Endometrium (tissue), 2 donors: Measurements from ENCODE around the gene CENPS.
A peak's percentile ranks its signal among the peaks of the same experiment; 100 is the strongest.
"Not testable (repeated sequence)": the region's sequence is repeated elsewhere in the genome, so short reads cannot be mapped to it uniquely, and the experiment has no call there.

Experiments used
- FAIRE-seq: peaks from 2 replicates; lab custom pipeline; 2012; peaks lifted over from hg19 to GRCh38; lab: Jason Lieb, UNC
- donor health status: control.
- donor health status: control.

The CENPS gene

GRCh38 chr1:10451287-10451686 lies 21.1 kb downstream of the CENPS start:
- FAIRE-seq: peak; percentile 8

DNA sequence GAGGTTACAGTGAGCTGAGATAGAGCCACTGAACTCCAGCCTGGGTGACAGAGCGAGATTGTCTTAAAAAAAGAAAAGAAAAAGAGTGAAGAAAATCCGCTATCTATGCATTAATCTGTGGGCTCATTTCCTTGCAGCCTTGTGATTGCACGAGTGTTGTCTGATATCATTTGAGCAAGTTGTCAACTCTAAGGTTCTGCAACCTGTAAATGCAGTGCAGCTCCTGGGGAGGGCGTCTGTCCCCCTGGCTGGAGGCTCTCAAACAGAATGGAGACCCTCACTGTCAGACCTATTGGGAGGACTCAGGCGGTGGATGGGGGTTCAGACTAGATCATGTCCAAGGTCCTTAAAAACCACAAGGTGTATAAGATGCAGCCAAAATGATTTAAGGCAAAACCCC lies 25.8 kb downstream of the CENPS start:
- no peak for FAIRE-seq

GRCh38 chr1:10456661-10457060 lies 26.4 kb downstream of the CENPS start:
- no peak for FAIRE-seq

DNA sequence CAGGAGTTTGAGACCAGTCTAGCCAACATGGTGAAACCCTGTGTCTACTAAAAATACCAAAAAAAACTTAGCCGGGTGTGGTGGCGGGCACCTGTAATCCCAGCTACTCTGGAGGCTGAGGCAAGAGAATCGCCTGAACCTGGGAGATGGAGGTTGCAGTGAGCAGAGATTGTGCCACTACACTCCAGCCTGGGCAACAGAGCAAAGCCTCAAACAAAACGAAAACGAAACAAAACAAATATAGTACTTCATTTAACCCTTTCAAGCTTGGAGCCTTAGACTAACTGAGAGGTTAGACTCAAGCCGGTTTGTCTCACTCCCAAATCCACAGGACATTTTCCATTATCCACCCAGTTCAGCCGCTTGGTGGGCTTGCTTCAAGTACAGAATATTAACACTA lies 27.2 kb downstream of the CENPS start:
- not testable (repeated sequence) for FAIRE-seq

- FAIRE-seq: no peak
These were observed 27.6 kb downstream of the CENPS start for GRCh38 chr1:10457875-10458274.

- no peak for FAIRE-seq
These were observed 29.0 kb downstream of the CENPS start for GRCh38 chr1:10459184-10459583.

- no peak for FAIRE-seq
These were observed 36.8 kb downstream of the CENPS start for GRCh38 chr1:10467078-10467477.

DNA sequence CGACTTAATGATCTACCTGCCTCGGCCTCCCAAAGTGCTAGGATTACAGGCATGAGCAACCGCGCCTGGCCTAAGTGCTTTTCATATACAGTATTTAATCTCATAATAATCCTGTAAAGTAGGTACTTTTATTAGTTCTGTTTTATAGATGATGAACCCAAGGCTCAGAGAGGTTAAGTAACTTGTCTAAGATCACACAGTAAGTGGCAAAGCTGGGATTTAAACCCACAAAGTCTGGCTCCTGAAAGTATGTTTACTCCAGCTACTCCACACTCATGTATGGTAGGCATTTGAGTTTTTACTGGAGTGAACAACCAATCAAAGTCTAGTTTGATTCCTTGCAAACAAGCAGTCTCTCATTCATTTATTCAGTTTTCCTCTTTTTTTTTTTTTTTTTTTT lies 39.8 kb downstream of the CENPS start:
- no peak for FAIRE-seq

GRCh38 chr1:10471411-10472219 lies 41.4 kb downstream of the CENPS start:
- no peak for FAIRE-seq

- peak; percentile 46 for FAIRE-seq
These were observed 42.2 kb downstream of the CENPS start, which contains the start of gene DFFA for GRCh38 chr1:10472220-10473144. Gene DFFA (minus strand): TSS chr1:10472529. CDS start chr1:10472458, 71 bp downstream.

DNA sequence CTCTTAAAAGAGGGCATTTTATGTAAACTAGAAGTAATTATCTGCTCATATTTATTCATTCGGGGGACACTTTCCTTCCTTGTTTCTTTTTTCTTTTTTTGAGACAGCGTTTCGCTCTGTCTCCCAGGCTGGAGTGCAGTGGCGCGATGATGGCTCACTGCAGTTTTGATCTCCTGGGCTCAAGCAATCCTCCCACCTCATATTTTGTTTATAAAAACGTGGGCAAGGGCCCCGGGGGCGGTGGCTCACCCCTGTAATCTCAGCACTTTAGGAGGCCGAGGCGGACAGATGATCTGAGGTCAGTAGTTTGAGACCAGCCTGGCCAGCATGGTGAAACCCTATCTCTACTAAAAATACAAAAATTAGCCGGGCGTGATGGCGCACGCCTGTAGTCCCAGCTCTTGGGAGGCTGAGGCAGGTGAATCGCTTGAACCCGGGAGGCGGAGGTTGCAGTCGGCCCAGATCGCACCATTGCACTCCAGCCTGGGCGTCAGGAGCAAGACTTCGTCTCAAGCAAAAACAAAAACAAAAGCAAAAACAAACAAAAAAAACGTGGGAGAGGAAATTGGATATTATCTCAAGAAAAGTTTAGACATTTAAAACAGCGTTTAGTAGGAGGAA lies 43.0 kb downstream of the CENPS start:
- FAIRE-seq: no peak

DNA sequence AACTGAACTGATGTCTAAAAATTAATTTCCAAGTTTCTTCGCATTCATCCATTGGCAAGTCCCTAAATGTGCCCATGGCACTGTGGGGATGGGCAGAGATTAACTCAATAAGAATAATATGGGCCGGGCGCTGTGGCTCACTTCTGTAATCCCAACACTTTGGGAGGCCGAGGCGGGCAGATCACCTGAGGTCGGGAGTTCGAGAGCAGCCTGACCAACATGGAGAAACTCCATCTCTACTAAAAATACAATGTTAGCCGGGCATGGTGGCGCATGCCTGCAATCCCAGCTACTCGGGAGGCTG lies 44.0 kb downstream of the CENPS start:
- not testable (repeated sequence) for FAIRE-seq

DNA sequence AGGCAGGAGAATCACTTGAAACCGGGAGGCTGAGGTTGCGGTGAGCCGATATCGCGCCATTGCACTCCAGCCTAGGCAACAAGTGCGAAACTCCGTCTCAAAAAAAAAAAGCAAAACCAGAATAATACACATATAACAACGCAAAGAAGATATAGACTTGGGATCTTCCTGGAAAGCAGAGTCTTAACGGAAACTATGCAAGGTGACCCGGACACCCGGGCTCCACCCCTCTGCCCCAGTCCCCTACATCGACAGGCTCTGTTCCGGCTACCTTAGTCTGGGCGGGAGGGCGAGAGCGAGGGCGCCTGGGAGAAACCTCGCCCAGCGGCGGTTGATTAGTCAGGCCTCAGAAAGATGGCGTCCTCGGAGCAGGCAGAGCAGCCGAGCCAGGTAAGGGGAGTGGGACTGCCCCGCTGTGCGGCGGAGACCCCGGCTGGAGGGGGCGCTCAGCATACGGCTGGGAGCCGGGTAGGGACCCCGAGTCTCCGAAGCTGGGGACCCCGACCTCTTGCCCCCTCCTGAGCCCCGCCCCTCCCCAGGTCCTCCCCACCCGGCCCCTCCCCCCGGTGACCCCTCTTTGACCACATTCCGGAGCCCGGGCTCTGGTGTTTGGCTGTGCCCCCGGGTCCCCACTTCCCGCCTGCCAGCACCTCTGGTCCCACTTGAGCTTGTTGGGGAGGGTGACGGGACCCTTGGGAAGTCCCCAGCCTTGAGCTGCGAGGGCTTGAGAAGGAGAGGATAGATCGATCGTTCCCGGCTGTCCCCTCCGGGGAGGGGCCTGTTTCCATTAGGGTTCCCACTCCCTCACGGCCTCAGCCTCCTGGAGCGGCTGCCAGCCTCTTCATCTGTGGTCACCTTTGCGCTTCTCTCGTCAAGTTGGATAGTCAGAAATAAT lies 44.6 kb downstream of the CENPS start, which contains the start of gene PEX14:
TSS of gene PEX14 (plus strand) at position 338 of the 895 bp plus-strand sequence. CDS start at position 355, 17 bp downstream.
- FAIRE-seq: no peak

DNA sequence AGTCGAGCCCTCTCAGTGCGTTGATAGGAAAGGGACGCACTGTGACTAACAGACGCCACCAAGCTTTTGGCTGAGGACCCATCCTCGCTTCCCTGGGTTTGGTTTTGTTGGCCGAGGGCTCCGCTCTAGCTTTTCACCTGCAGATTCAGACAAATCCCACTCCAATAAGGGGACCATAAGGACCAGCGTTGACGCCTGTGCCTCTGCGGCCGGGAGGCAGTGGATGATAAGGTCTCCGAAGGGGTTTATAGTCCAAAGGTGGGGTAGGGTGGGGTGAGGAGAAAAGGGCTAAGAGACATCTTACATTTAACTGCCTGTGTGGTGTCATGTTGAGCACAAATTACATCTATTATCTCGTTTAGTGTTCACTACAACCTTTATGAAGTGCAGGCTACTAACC lies 45.3 kb downstream of the CENPS start:
- FAIRE-seq: no peak

DNA sequence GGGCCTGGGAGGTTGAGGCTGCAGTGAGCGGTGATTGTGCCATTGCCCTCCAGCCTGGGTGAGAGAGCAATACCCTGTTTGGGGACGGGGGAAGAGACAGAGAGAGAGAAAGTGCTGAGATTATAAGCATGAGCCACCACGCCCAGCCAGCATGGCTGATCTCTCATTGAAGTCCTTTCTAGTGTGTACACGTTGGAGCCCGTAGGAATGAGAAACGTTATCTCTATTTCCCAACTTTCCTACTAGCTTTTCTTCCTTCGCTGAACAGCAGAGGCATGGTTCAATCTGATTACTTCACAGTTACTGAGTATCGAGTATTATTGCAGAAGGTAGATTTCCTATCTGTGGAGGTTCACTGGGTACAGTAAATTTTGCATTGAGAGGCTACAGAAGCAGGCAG lies 49.1 kb downstream of the CENPS start:
- FAIRE-seq: no peak

GRCh38 chr1:10480614-10481013 lies 50.4 kb downstream of the CENPS start:
- no peak for FAIRE-seq

- FAIRE-seq: no peak
These were observed 54.3 kb downstream of the CENPS start for GRCh38 chr1:10484521-10484920.

DNA sequence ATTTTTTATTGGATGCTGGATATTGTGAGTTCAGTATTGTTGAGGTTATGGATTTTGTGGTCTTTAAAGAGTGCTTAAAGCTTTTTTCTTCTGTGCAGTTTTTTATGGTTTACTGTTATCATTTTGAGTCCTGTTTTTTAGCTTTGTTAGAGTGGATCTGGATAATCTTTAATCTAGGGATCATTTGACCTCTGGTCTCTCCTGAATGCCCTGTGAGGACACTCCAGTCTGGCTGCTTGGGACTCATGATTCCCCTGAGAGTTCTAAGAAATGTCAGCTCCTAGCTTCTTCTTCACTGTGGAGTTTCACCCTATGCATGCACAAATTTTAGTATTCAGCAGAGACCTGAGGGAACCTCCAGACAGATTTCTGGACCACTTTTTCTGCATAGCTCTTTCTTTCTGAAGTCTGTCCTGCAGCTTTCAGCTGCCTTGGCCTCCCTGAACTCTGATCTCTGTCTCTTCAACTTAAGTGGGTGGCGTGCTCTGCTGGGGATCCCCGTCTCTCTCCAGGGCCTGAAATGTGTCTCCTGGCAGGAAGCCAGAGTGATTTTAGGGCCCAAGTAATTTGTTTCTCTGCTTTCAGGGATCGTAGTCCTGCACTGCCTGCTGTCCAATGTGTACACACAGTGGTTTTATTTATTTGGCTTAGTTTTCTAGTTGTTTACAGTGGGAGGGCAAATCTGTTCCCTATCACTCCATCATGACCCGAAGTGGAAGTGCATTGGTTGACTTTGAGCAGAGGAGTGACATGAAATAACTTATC lies 59.2 kb downstream of the CENPS start:
- no peak for FAIRE-seq

GRCh38 chr1:10490286-10490970 lies 60.2 kb downstream of the CENPS start:
- no peak for FAIRE-seq
